Measurements from ENCODE around the gene KRTAP5-6. TPM values are rescaled to one million over a fixed set of nuclear protein-coding genes. Genes with fewer than 3 reads are reported as not detected.

Gene KRTAP5-6
- total RNA-seq, 1 experiment from 2014 or later = not detected

GRCh38 chr11:1746511-1746931, 49.5 kb downstream of the KRTAP5-6 start:
- Histone ChIP-seq H3K4me1 (ENCODE audit: insufficient read depth, low read length) (no peaks in the 10 kb centered on the region), H2AFZ (ENCODE audit: low read length) (no peak overlapping the region), H3K9me3 (ENCODE audit: low read length) (no peaks in the 10 kb centered on the region), H3K27me3 (ENCODE audit: low read length) (peaks cover 7% of the 10 kb centered on the region; the same call in 1 of the 2 replicates), H3K79me2 (ENCODE audit: low read length) (no peaks in the 10 kb centered on the region), H3K9ac (ENCODE audit: low read length) (no peak overlapping the region), H3K9me2 (replicated peaks; ENCODE audit: low read length) (no peaks in the 10 kb centered on the region), H3K27ac (ENCODE audit: low read length) (no peak overlapping the region), H3K36me3 (ENCODE audit: low read depth, low read length) (no peaks in the 10 kb centered on the region), H3F3A (ENCODE audit: low read length, unreplicated experiment) (no peaks in the 10 kb centered on the region), H3K4me2 (ENCODE audit: low read length) (no peak overlapping the region), H4K20me1 (ENCODE audit: low read length) (no peaks in the 10 kb centered on the region), H3K4me3 (ENCODE audit: low read length) (no peak overlapping the region)
- ChIA-PET POLR2A (ENCODE audit: unreplicated experiment) (no interaction called here), CTCF (no interaction called here)
- BruUV-seq (replicated peaks) = no TSS peak
- ATAC-seq = no peak
- intact Hi-C loops (cut with micrococcal nuclease) = no loop called here
- TF ChIP-seq CTCF (conservative IDR thresholded peaks at IDR 0.05; ENCODE audit: low read depth, low read length) (no peak), EZH2phosphoT487 (IDR thresholded peaks at IDR 0.05; ENCODE audit: borderline replicate concordance, low read length) (no peak), EZH2 (IDR thresholded peaks at IDR 0.05; ENCODE audit: low read length, unreplicated experiment) (no peak)
- DNase-seq = no peak

GRCh38 chr11:1746956-1747752, 50.2 kb downstream of the KRTAP5-6 start:
- intact Hi-C loops (cut with micrococcal nuclease) = no loop called here
- Histone ChIP-seq H3K9ac (ENCODE audit: low read length) (no peak overlapping the region), H3K9me2 (replicated peaks; ENCODE audit: low read length) (no peaks in the 10 kb centered on the region), H3K9me3 (ENCODE audit: low read length) (no peaks in the 10 kb centered on the region), H4K20me1 (ENCODE audit: low read length) (no peaks in the 10 kb centered on the region), H3F3A (ENCODE audit: low read length, unreplicated experiment) (no peaks in the 10 kb centered on the region), H3K79me2 (ENCODE audit: low read length) (no peaks in the 10 kb centered on the region), H3K4me3 (ENCODE audit: low read length) (no peak overlapping the region), H3K27ac (ENCODE audit: low read length) (no peak overlapping the region), H3K27me3 (ENCODE audit: low read length) (peaks cover 7% of the 10 kb centered on the region; the same call in 1 of the 2 replicates), H3K4me1 (ENCODE audit: insufficient read depth, low read length) (no peaks in the 10 kb centered on the region), H3K4me2 (ENCODE audit: low read length) (no peak overlapping the region), H2AFZ (ENCODE audit: low read length) (no peak overlapping the region), H3K36me3 (ENCODE audit: low read depth, low read length) (no peaks in the 10 kb centered on the region)
- CTCF ChIA-PET = no interaction called here
- TF ChIP-seq EZH2 (IDR thresholded peaks at IDR 0.05; ENCODE audit: low read length, unreplicated experiment) (no peak), EZH2phosphoT487 (IDR thresholded peaks at IDR 0.05; ENCODE audit: borderline replicate concordance, low read length) (no peak), CTCF (conservative IDR thresholded peaks at IDR 0.05; ENCODE audit: low read depth, low read length) (no peak)
- DNase-seq (no peak), ATAC-seq (no peak)
- BruUV-seq (replicated peaks) = no TSS peak
- POLR2A ChIA-PET (ENCODE audit: unreplicated experiment) = no interaction called here

Other genes starting within 250 kb of the KRTAP5-6 start
- 23.0 and 31.0 TPM in 2 replicates for gene MOB2, start 210.4 kb upstream of the KRTAP5-6 start, total RNA-seq (2014; rRNA removed)
- 2.4 and 2.6 TPM in 2 replicates for gene DUSP8, start 124.9 kb upstream of the KRTAP5-6 start, total RNA-seq (2014; rRNA removed)
- not detected in 2 replicates for gene KRTAP5-1, start 111.9 kb upstream of the KRTAP5-6 start, total RNA-seq (2014; rRNA removed)
- gene KRTAP5-2, start 98.9 kb upstream of the KRTAP5-6 start, total RNA-seq (2014; rRNA removed) = not detected in 2 replicates
- gene KRTAP5-3, start 88.7 kb upstream of the KRTAP5-6 start, total RNA-seq (2014; rRNA removed) = not detected in 2 replicates
- gene KRTAP5-4, start 75.1 kb upstream of the KRTAP5-6 start, total RNA-seq (2014; rRNA removed) = not detected in 2 replicates
- not detected in 2 replicates for gene KRTAP5-5, start 67.4 kb upstream of the KRTAP5-6 start, total RNA-seq (2014; rRNA removed)
- gene IFITM10, start 53.4 kb downstream of the KRTAP5-6 start, total RNA-seq (2014; rRNA removed) = 0.58 and 1.4 TPM in 2 replicates
- gene CTSD, start 66.7 kb downstream of the KRTAP5-6 start, total RNA-seq (2014; rRNA removed) = 308 and 358 TPM in 2 replicates
- gene SYT8, start 137.8 kb downstream of the KRTAP5-6 start, total RNA-seq (2014; rRNA removed) = 4.7 and 7.8 TPM in 2 replicates
- gene TNNI2, start 141.8 kb downstream of the KRTAP5-6 start, total RNA-seq (2014; rRNA removed) = 0.55 TPM in 1 of 2 replicates, not detected in the other
- gene LSP1, start 155.9 kb downstream of the KRTAP5-6 start, total RNA-seq (2014; rRNA removed) = not detected in 2 replicates
- gene PRR33, start 194.7 kb downstream of the KRTAP5-6 start, total RNA-seq (2014; rRNA removed) = not detected in 2 replicates
- not detected in 2 replicates for gene TNNT3, start 222.5 kb downstream of the KRTAP5-6 start, total RNA-seq (2014; rRNA removed)

Data from PC-3 (cell line).